NCI-H2029 treated with DMSO at 0.1 percent for 48 hours (cell line): ENCODE data around the gene RAB3A.
"Not testable (repeated sequence)": the region's sequence is repeated elsewhere in the genome, so short reads cannot be mapped to it uniquely, and the experiment has no call there.

Source experiments
- DNase-seq: peaks from one replicate; lab custom pipeline; 2025; lab: John Stamatoyannopoulos, UW

RAB3A gene

GRCh38 chr19:18168673-18169381 lies 35.0 kb downstream of the RAB3A start:
- DNase-seq, result no peak

- DNase-seq, result no peak
Measured at GRCh38 chr19:18167975-18168645, 35.7 kb downstream of the RAB3A start.

GRCh38 chr19:18167011-18167410 lies 36.8 kb downstream of the RAB3A start:
- DNase-seq, result no peak

GRCh38 chr19:18165794-18166544 lies 37.9 kb downstream of the RAB3A start:
- no peak for DNase-seq

- no peak for DNase-seq
Measured at GRCh38 chr19:18164072-18164471, 39.8 kb downstream of the RAB3A start.

GRCh38 chr19:18161636-18162002 lies 42.2 kb downstream of the RAB3A start:
- DNase-seq, result no peak

- DNase-seq, result no peak
Measured at GRCh38 chr19:18160971-18161635, 42.7 kb downstream of the RAB3A start.

GRCh38 chr19:18160493-18160970 lies 43.3 kb downstream of the RAB3A start:
- no peak for DNase-seq

GRCh38 chr19:18159810-18160209 lies 44.0 kb downstream of the RAB3A start:
- DNase-seq, result no peak

- DNase-seq, result not testable (repeated sequence)
Measured at GRCh38 chr19:18159059-18159616, 44.7 kb downstream of the RAB3A start.

GRCh38 chr19:18158467-18158866 lies 45.4 kb downstream of the RAB3A start:
- no peak for DNase-seq

GRCh38 chr19:18157465-18158063 lies 46.3 kb downstream of the RAB3A start:
- peak; percentile 8 for DNase-seq

GRCh38 chr19:18156841-18157464 lies 46.9 kb downstream of the RAB3A start:
- peak; percentile 84 for DNase-seq

GRCh38 chr19:18156268-18156667 lies 47.6 kb downstream of the RAB3A start:
- DNase-seq, result no peak

- no peak for DNase-seq
Measured at GRCh38 chr19:18155095-18156087, 48.5 kb downstream of the RAB3A start.

- no peak for DNase-seq
Measured at GRCh38 chr19:18153556-18154134, 50.2 kb downstream of the RAB3A start.

GRCh38 chr19:18152817-18153555 lies 50.9 kb downstream of the RAB3A start, which contains the start of gene PIK3R2:
PIK3R2 (plus strand) TSS chr19:18153163; CDS start chr19:18155880, 2,717 bp downstream.
- peak; percentile 98 for DNase-seq

GRCh38 chr19:18152442-18152816 lies 51.4 kb downstream of the RAB3A start:
- DNase-seq, result peak; percentile 97
